HG02943 (cell line): ENCODE data around the gene CELSR3.

ENCODE experiments used
- ATAC-seq: cut with Tn5 transposase; IDR thresholded peaks from one replicate; pipeline ENCODE4 v1.9.1; 2021; ENCODE audit warnings: mild to moderate bottlenecking, low read depth, moderate library complexity; ENCODE audit not compliant: unreplicated experiment

Gene CELSR3

DNA sequence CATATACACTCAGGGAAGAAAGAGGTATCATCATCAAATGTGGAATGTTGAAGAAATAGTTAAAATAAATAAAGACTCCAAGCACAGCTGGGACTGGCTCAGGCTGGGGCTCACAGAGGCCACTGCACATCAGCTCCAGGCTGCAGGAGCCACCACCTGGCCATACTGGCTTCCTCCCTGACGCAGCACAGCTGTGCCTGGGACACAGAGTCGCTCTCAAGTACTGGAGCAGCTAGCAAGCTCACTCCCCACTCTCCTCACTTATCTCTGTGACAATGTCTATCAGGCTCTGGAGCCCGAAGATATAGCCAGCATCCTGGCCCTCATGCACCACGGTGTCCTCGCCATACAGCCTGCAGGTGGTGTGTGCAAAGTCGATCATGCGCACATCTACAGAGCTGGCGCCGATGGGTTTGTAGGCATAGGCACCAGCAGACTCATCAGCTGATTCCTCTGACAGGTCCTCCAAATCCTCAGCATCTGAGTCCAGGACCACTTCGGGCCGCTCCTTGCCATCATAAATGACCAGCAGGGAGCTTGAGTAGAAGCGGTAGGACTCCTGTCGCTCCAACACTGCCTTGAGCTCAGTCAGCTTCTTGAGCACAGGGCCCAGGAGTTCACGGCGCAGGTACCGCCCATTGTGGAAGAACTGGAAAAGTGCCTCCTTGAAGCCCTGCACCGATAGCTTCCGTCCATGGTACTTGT, 25.5 kb upstream of the CELSR3 start:
- no peak for ATAC-seq

DNA sequence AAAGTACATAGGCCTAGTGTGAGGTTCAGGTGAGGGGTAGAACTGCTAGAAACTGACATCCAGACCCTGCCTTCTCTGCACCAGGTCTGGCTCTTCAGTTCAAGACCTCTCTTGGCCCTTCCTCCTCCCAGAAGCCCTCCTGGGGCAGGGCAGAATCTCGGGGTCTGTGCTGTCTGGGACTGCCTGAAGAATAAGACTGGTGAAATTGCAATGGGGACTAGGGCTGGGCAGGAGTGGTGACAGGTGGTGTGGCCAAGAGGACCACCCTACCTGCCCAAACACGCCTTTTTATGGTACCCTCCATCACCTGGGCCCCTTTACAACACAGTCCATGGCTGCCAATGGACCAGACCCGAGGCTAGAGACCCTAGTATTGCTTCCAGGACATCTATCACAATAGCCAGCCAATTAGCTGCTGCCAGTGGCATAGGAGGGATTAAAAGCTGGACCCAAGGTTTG, 24.6 kb upstream of the CELSR3 start:
- ATAC-seq, result no peak

DNA sequence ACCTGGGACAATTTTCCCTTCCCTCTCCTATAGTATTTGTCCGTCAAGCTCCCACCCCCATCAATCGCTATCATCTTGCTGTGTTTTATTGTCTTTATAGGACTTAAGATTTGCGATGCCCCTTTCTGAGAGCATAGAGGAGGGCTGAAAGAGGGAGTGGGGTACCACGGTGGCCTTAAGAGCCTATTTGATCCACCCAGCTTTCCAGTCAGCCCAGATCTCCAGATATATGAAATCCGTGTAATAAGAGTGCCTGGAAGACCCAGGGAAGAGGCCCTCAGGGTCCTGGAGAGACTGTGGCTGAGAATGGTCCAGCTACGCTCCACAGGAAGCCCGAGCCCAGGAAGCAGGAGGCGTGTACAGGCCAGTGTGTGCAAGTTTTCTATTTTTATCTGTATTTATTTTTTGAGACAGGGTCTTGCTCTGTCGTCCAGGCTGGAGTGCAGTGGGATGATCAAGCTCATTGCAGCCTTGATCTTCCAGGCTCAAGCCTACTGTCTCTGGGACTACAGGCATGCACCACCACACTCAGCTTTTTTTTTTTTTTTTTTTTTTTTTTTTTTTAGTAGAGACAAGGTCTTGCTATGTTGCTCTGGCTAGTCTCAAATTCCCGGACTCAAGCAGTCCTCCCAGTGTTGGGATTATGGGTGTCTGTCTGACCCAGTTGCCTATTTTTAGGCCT, 24.0 kb upstream of the CELSR3 start:
- no peak for ATAC-seq

DNA sequence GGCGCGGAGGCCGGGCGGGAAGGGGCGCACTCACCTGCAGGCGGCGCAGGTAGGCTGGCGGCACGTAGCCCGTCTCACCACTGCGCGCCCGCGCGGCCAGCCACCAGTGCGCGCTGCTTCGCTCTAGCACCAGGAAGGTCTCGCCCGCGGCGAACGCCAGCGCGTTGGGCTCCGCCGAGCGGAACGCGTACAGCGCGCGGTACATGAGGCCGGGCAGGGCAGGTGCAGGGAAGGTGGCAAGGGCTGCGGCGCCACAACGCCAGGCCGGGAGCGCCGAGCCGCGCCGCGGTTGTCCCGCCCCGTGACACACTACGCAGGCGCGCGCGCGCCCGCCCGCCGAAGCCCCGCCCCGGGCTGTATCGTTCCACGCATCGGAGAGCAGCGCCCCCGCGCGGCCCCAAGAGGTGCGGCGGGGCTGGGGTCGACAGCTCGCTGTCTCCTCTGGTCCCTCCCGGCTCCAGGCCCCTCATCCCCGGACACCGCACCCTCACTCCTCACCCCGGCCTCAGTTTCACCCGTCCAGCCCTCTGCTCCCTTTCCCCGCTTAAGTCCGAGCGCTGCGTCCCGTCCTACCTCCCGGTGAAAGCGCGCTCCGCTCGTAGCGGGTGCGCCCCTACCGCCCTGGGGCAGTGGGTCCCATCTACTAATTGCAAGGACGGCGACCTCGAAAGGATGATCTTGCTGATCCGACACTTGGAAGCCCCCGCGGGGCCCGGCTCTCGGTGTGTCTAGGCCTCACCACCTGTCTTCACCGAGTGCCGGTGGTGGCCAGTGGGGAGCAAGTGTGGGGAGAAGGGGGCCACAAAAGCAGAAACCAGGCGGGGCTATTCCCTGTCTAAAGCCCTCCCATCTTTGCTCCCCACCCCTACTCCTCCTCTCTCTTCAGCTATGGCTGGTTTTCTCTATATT, 23.2 kb upstream of the CELSR3 start, which contains the start of gene NCKIPSD:
NCKIPSD (minus strand) TSS at position 313 of the 909 bp plus-strand sequence; CDS start at position 205, 108 bp downstream.
- peak; percentile 80 for ATAC-seq

DNA sequence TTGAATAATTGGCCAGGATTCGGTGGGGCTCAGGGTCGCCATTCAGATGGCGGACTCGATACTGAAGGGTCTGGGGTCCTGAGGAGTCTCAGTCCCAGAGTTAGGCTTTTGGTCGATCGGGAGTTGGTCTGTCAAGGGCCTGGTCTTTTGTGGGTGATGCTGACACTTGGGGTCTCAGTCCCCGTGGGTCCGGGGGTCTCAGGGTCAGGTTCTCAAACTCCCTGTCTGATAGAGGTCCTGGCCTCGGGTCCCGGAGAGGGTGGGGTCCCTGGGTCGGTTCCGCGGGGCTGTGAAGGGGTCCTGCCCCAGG, 22.6 kb upstream of the CELSR3 start:
- ATAC-seq, result no peak

DNA sequence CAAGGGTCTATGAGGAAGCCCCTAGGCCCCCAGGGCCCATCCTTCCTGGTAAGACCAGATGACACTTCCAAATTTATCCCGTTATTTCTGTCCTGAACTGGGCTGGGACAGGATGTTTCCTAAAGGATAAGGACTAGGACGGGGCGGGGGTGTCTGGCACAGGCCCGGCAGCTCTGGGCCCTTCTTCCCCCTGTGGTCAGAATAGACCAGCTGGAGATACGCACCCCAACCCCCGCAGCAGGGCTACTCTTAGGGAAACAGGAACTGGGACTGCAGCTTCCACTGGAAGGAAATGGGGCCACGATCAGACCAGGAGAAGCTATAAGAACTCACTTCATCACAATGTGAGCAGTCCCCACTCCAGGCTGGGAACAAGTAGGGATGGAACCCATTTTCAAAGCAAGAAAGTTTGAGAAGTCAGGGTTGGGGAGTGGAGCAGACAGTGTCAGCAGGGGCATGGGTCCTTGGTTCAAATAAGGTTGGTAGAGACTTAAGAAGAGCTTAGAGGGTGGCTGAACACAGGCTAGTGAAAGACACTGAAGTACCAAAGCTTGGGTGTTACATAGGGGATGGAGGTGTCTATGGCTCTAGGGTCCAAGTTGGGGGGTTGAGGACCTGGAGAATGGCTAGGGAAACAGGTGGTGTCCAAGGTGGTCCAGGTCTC, 21.9 kb upstream of the CELSR3 start:
- ATAC-seq, result no peak

DNA sequence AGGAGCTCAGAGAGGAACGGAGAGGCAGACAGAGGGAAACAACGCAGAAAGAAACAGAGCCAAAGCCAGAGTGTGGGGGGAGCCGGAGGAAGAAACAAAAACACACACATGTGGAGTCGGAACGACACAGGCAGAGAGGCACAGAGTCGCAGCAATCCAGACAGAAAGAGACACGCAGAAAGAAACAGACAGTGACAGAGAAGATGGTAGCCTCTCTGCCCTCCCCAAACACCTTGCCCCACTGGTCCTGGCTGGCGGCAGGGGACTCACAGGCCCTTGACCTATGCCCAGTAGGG, 21.3 kb upstream of the CELSR3 start:
- ATAC-seq, result no peak

DNA sequence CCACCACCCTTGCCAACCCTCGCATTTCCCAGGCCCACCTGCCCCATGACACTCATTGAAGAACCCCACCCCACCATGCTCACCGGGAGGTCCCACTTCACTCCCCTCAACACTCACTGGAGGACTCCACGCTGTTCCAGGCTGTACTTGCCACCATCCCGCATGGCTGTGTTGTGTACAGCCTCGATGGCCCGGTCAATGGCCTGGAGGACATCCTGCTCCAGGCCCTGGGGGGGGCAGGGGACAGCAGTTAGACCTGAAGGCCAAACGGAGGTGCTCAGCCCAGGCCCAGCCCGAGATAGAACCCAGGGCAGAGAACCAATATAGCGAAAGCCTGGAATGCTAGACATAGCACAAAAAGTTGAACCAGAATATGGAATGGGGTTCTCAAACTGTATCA, 20.1 kb upstream of the CELSR3 start:
- ATAC-seq, result no peak

DNA sequence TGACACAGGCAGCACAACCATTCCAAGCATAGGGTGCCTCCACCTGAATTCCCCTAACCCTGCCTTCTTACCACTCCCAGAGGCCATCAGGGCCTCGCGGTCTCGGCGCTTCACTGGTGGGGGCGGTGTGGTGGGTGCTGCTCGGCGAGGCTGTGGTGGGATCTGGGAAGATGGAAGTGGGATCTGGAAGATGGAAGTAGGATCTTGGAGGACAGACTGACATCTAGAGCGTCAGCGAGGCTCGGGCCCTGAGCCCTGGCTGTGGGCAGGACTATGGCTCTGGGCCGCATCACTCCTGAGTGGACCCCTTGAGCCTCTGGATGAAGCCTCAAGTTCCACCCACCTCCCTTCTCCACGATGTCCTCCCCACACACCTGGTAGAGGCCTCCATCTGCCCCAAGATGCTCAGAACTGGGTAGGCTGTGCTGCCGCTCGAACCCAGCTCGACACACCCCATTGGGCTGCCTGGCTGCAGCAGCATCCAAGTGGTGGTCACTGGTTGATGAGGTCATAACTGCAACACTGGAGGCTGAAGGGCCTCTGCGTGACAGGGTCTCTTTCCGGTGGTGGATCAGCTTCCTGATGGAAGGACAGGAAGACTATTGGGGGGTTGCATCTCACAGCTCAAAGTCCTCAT, 19.4 kb upstream of the CELSR3 start:
- ATAC-seq, result no peak

DNA sequence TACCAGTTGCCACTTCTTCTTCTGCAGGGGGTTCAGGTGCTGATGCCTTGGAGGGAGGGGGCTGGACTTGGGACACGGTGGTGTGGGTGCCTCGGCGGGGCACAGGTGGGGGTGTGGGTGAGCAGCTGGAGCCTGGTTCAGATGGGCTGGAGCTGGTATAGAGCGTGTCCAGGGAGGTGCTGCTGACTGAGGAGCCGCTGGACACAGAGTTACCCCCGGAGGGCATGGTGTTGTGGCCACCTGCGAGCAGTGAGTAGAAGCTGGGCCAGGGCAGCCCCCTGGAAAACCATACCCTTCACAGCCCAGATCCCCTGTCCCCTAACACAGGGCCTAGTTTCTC, 18.8 kb upstream of the CELSR3 start:
- ATAC-seq, result no peak

DNA sequence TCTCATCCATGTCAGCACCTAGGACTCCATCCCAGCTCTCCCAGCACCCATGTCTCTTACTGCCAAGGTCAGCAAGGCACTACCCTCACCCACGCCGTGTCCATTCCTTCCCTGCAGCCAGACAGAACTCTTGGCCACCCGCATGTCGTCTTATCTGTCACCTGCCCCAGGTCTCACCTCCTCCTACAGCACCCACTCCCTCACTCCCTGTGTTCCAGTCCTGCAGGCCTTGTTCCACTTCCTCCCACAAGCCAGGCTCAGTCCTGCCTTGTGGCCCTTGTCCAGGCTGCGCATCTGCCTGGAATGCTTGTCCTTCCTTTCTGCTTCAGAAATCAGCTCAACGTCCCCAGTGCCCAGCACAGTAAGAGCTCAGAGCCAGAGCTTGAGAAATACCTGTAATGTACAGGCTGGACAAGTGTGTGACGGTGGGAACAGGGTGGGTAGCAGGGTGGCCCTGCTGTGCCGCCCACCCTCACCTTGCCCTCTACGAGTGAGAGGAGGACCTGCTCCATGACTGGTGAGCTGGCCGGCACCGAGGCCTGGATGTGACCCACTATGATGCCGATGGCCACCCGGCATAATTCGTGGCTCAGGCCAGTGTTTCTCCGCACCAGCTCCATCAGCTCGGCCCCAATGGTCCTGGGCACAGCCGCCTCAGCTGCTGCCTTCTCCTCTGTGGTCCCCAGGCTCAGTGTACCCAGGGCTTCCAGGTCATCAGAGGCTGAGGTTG, 18.3 kb upstream of the CELSR3 start:
- no peak for ATAC-seq

DNA sequence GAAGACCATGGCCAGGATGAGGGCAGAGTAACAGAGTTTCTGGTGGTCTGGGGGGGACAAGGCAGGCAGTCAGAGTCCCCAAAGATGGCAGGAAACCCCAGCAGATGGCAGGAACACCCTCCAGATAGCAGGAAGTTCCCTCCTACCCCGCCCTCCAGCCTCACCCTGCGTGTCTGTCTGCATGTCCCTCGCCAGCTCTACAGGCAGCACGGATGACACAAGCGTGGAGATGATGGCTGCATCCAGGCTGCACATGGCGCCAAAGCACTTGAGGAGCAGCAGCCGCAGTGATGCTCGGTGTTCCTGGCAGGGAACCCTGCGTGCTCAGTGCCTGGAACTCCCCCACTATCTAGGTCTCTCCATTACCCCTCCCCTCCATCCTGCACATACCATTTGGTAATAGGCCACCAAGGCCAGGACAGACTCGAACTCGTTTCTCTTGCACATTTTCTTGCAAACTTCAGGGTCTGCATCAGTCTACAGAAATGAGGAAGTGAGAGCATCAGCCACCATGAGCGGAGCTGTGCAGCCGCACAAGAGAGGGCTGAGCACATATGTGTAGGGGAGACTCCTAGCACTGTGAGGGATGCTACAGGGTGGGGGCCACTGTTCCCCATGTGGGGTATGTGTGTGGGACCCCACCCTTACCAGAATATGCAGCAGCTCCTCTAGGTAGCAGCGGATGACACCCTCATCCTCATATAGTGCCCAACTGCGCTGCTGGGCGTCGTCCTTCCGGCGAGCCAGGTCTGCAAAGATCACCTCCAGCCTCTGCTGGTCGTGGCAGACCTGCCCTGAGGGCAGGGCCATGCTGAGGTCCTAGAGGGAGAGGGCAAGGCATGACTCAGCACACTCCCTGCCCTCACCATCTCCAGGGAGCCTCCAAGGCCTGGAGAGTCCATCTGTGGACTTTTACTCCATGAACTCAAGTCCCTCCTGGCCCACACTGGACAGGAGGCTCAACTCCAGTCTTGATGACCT, 17.0 kb upstream of the CELSR3 start:
- ATAC-seq, result no peak

DNA sequence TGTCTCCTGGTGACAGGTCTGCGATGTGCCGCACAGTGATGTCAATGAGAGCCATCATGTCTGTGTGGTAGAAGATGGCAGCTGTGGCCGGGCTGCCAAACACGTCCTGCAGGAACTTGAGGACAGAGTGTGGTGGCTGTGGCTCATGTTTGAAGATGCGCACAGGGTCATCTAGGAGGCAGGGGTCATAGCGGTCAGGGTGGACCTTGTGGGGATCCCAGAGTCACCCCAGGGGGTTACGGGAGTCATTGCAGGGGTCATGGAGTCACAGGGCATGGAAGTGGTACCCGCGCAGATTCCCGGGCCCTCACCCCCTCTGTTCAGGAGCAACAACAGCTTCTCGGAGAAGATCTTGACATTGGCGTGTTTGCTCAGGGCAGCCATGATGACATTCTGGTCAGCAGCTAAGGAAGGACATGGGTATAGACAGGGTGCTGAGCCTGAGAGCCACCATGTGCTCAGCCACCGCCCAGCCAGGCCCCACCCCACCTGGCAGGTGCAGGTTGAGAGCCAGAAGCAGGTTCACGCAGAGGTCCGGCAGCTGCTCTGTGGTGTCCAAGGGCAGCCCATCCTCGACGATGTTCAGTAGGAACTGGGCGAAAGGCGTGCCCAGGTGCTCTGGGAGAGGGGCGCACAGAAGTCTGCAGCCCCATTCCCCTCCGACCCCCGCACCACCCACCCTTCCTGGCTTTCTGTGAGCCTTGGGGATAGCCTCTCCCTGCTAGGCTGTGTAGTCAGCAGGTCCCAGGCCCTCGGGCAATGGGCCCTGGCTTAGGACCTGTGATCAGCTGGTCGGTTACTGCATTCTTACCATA, 16.1 kb upstream of the CELSR3 start:
- no peak for ATAC-seq

DNA sequence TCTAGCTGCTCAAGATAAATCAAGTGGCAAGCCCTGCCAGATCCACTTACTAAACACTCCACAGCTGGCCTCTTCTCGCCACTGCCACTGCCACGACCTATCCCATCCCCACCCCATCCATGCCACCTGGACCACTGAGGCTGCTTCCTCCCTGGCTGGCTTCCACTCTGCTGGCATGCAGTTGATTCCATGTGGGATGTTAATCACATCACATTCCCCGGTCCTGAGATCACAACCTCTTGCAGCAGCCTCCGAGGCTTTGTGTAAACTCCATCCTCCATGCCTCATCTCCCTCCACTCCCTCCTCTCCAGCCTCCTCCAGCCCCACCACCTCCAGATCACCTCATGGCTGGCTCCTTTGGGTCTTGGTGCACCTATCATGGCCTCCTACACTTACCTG, 15.4 kb upstream of the CELSR3 start:
- ATAC-seq, result no peak

DNA sequence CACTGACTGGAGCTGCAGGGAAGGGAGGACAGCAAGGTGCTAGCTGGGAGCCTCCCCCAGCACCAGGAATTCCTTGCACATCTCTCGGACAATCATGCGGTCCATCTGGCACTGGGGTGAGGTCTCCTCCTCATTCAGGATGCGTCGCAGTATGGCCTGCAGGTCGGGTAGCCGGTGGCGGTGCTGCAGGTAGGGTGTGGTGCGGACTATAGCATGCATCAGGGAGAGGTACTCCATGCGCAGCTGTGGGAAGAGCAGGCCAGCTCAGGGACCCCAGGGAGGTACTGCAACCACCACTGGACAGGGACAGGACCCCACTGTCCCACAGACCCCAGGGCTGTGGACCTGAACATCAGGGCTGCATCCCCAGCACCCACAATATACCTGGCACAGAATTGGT, 11.8 kb upstream of the CELSR3 start:
- no peak for ATAC-seq

DNA sequence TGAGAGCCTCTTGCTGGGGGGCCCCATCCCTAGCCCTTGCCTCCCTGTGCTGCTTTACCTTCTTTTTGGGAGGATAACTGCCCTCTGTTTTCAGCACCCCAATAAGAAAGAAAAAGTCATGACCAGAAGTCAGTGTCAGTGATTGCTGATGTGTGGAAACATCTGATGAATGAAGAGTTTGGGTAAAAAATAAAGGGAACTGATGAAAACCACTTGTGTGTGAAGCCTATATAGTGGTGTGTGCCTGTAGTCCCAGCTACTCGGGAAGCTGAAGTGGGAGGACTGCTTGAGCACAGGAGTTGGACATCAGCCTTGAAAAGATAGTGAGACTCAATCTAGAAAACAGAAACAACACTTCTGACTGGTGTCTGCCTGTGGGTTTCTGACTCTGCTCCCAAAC, 9.8 kb upstream of the CELSR3 start:
- no peak for ATAC-seq

DNA sequence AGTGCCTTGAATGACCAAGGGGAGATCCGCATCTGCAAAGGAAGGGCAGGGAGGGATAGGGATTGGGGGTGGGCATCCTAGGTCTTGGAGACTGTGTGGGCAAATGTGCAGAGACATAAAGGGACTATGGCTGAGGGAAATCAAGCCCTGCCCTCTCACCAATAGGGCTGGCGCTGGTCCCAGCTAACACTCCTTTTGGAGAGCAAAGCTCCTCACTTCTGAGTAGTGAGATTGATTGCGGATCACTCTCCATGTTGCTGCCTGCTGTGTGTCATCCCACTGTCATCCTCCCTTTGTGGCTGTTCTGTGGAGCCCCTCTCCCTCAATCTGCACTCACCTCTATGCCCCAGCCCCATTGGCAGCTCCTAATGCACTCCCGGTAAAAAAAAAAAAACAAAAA, 2.2 kb upstream of the CELSR3 start:
- no peak for ATAC-seq

DNA sequence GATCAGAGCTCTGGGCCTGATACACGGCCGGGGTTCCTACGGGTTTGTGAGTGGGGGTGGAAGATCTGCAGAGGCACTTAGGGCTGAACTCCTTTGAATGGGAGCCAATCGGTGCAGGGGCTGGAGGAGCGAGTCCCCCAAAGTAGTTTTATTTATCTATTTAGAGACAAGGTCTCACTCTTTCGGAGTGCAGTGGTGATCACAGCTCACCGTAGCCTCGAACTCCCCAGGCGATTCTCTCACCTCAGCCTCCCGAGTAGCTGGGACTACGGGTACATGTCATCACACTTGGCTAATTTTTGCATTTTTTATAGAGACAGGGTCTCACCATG, 1.6 kb upstream of the CELSR3 start:
- ATAC-seq, result no peak
